Mammary epithelial cell (primary cell): ENCODE results near the gene SAMM50.

Source experiments
- EZH2 ChIP-seq: IDR thresholded peaks from 2 replicates; pipeline ENCODE4 v1.6.1; 2012; ENCODE audit warnings: low read length, inconsistent platforms, borderline replicate concordance
- TF ChIP-seq, protein P1 (sequence below), 2 donors: IDR thresholded peaks in 1 of 2; conservative IDR thresholded peaks in 1 of 2; 2 replicates each; pipeline ENCODE4 v1.5.1; 2011 to 2012; ENCODE audit warnings: inconsistent platforms in 2 of 2, low read length in 2 of 2, mild to moderate bottlenecking in 2 of 2, control low read depth in 1 of 2, low read depth in 1 of 2; ENCODE audit not compliant: insufficient read depth in 1 of 2; ENCODE audit errors: extremely low read depth in 1 of 2

DNA sequence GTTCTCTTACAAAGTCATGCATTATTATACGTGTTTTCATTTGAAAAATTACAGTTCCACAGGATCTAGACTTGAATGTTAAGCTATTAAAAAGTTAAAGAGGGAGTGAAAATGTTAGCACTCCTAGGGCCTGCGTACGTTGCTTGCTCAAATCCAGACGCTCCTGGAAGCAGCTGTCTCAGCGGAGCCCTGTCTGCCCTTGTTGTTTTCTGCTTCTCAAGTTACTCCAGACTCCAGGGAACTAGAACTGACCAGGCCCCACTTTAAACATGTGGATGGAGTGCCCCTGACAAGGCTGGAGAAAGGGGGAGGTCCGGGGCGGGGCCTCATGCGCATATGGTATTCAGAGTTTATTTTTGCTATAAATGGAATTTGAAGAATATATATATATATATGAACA is 78.5 kb downstream of the SAMM50 start:
- TF ChIP-seq, protein P1, sequence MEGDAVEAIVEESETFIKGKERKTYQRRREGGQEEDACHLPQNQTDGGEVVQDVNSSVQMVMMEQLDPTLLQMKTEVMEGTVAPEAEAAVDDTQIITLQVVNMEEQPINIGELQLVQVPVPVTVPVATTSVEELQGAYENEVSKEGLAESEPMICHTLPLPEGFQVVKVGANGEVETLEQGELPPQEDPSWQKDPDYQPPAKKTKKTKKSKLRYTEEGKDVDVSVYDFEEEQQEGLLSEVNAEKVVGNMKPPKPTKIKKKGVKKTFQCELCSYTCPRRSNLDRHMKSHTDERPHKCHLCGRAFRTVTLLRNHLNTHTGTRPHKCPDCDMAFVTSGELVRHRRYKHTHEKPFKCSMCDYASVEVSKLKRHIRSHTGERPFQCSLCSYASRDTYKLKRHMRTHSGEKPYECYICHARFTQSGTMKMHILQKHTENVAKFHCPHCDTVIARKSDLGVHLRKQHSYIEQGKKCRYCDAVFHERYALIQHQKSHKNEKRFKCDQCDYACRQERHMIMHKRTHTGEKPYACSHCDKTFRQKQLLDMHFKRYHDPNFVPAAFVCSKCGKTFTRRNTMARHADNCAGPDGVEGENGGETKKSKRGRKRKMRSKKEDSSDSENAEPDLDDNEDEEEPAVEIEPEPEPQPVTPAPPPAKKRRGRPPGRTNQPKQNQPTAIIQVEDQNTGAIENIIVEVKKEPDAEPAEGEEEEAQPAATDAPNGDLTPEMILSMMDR (conservative IDR thresholded peaks at IDR 0.05 in 1 of 2, IDR thresholded peaks at IDR 0.05 in 1 of 2; ENCODE audit: extremely low read depth in 1 of 2, insufficient read depth in 1 of 2, low read depth in 1 of 2, low read length in 2 of 2): no peak
- TF ChIP-seq EZH2: no peak
